GM23248 (cell line): ENCODE measurements around the gene SDK2. TPM values are rescaled to one million over a fixed set of nuclear protein-coding genes. Genes with fewer than 3 reads are reported as not detected.

Experiments
- DNase-seq: peaks from one replicate; pipeline ENCODE4 v3.0.0-alpha.2; 2015
- H2AFZ ChIP-seq: fragments of 200-600 bp; sonication (generic); 2 replicates; pipeline ENCODE4 v1.6.1; 2016; ENCODE audit warnings: antibody characterized with exemption
- H3F3A ChIP-seq: fragments of 200-600 bp; sonication (generic); 2 replicates; pipeline ENCODE4 v1.6.1; 2016; ENCODE audit warnings: mild to moderate bottlenecking, antibody characterized with exemption, mixed run types; ENCODE audit not compliant: insufficient read depth
- H3K27ac ChIP-seq: fragments of 200-600 bp; sonication (generic); 2 replicates; pipeline ENCODE4 v1.5.1; 2016; ENCODE audit warnings: mild to moderate bottlenecking
- H3K27me3 ChIP-seq: fragments of 200-600 bp; sonication (generic); replicated peaks from 2 replicates; pipeline ENCODE4 v1.6.1; 2016; ENCODE audit warnings: mild to moderate bottlenecking; ENCODE audit not compliant: insufficient read depth
- H3K36me3 ChIP-seq: fragments of 200-600 bp; sonication (generic); 2 replicates; pipeline ENCODE4 v1.6.1; 2016; ENCODE audit warnings: low read depth, mild to moderate bottlenecking
- H3K4me1 ChIP-seq: fragments of 200-600 bp; sonication (generic); 2 replicates; pipeline ENCODE4 v1.6.1; 2016; ENCODE audit warnings: mild to moderate bottlenecking; ENCODE audit not compliant: insufficient read depth
- H3K4me2 ChIP-seq: fragments of 200-600 bp; sonication (generic); one replicate; pipeline ENCODE4 v1.6.1; 2016; ENCODE audit warnings: mild to moderate bottlenecking; ENCODE audit not compliant: unreplicated experiment
- H3K4me3 ChIP-seq: fragments of 200-600 bp; sonication (generic); 2 replicates; pipeline ENCODE4 v1.5.1; 2016; ENCODE audit warnings: mild to moderate bottlenecking
- H3K79me2 ChIP-seq: fragments of 200-600 bp; sonication (generic); 2 replicates; pipeline ENCODE4 v1.6.1; 2016; ENCODE audit warnings: mild to moderate bottlenecking; ENCODE audit not compliant: insufficient read depth
- H3K9ac ChIP-seq: fragments of 200-600 bp; sonication (generic); 2 replicates; pipeline ENCODE4 v1.6.1; 2016; ENCODE audit warnings: mild to moderate bottlenecking
- H3K9me2 ChIP-seq: fragments of 200-600 bp; sonication (generic); 2 replicates; pipeline ENCODE4 v1.6.1; 2016; ENCODE audit warnings: mixed run types, mild to moderate bottlenecking, moderate library complexity; ENCODE audit not compliant: insufficient read depth
- H3K9me3 ChIP-seq: fragments of 200-600 bp; sonication (generic); one replicate; pipeline ENCODE4 v1.6.1; 2017; ENCODE audit warnings: low read depth
- H4K20me1 ChIP-seq: fragments of 200-600 bp; sonication (generic); 2 replicates; pipeline ENCODE4 v1.6.0; 2016; ENCODE audit not compliant: insufficient read depth
- EZH2 ChIP-seq: fragments of 200-600 bp; sonication (generic); IDR thresholded peaks from 2 replicates; pipeline ENCODE4 v1.6.1; 2018; ENCODE audit warnings: antibody characterized with exemption, mild to moderate bottlenecking; ENCODE audit not compliant: insufficient read depth, poor library complexity, severe bottlenecking
- EZH2phosphoT487 ChIP-seq: fragments of 200-600 bp; sonication (generic); IDR thresholded peaks from 2 replicates; pipeline ENCODE4 v1.6.1; 2018; ENCODE audit warnings: antibody characterized with exemption, moderate library complexity, mild to moderate bottlenecking, low read depth; ENCODE audit not compliant: insufficient read depth
- WGBS, 2 experiments: methylation state at CpG; one replicate each; pipeline ENCODE4 v1.1.6; 2015 to 2017; ENCODE audit warnings: low lambda C conversion rate in 2 of 2, low coverage in 1 of 2; ENCODE audit errors: missing lambda C conversion rate in 2 of 2; 5-methylcytosine and 5-hydroxymethylcytosine counted together
- in situ Hi-C: fragments of 300-500 bp; cut with MboI; formaldehyde crosslinking; loops from 2 replicates; pipeline ENCODE4 v1.15.0; 2020
- polyA plus RNA-seq: library from polyadenylated mRNA; unstranded; fragments of >200 nt; fragmentation: Nextera tagmentation; extraction: Ambion mirVana; gene quantifications from 2 replicates; pipeline ENCODE4 v1.2.1, GENCODE V29; 2016
- total RNA-seq: library from RNA; depleted of rRNA; stranded (reverse); fragments of >200 nt; shearing (Covaris generic); gene quantifications from 2 replicates; pipeline ENCODE4 v1.2.3, GENCODE V29; 2014

The SDK2 gene
- total and polyA plus RNA-seq, 2 experiments from 2014 or later, result under 0.01 to 0.03 TPM

DNA sequence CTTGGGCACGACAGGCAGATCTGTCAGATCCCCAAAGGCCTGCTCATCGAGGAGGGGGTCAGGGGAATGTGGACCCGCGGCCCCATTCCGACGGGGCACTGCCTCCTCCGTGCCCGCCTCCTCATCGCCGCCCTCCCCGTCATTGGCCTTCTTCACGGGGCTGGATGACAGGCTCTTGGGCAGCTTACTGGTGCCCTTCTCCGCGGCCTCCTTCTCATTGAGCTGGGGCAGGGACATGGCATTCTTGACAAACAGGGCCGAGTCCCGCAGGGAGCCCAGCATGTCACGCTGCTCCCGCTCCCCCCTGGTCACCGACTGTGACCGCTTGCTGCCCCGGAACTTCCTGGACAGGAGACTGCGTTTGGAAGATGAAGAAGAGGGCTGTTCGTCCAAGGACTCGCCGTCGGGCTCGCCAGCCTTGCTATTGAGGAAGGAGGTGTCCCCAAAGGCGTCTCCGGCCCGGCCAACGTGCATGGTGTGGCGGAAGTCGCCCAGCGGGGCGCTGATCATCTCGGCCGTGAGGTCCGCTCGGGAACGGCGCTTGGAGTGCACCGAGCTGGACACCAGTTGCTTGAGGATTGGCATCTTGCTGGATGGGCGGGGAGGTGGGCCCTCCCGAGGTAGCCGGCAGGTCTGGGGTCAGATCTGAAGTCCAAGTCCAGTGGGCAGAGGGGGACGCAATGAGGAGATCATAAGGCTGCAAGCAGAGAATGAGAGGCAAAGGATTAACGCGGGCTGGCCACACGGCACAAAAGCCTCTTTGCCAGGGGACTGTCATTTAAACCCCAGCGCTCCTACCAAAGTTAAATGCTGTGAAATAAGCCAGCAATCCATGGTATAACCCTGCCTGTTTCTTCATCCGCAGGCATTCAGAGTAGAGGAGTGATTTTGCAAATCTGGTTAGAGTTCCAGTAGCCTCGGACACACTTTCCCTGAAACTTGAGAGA is 358.1 kb downstream of the SDK2 start:
- H3K27ac ChIP-seq, result no peak overlapping the region
- H3K36me3 ChIP-seq, result no peaks in the 10 kb centered on the region
- H3K9me2 ChIP-seq, result no peaks in the 10 kb centered on the region
- WGBS, 2 experiments, result 93 to 95% methylated on average over 45 to 52 of the region's 52 CpGs
- H3K79me2 ChIP-seq, result peaks cover 80% of the 10 kb centered on the region
- no peaks in the 10 kb centered on the region for H3K27me3 ChIP-seq
- H4K20me1 ChIP-seq, result no peaks in the 10 kb centered on the region
- H3K4me2 ChIP-seq, result no peak overlapping the region
- no peak for DNase-seq
- H3K4me1 ChIP-seq, result peaks cover 27% of the 10 kb centered on the region
- H3F3A ChIP-seq, result peaks cover 11% of the 10 kb centered on the region; the same call in 1 of the 2 replicates
- no peak overlapping the region for H2AFZ ChIP-seq
- no peak overlapping the region; the same call in 1 of the 2 replicates for H3K9ac ChIP-seq
- no peaks in the 10 kb centered on the region for H3K9me3 ChIP-seq
- TF ChIP-seq EZH2, result no peak
- no peak for TF ChIP-seq EZH2phosphoT487
- no peak overlapping the region for H3K4me3 ChIP-seq
- in situ Hi-C loops, result no loop called here

GRCh38 chr17:73285603-73285908 is 358.7 kb downstream of the SDK2 start:
- peaks cover 74% of the 10 kb centered on the region for H3K79me2 ChIP-seq
- no peak overlapping the region for H2AFZ ChIP-seq
- peaks cover 21% of the 10 kb centered on the region for H3K4me1 ChIP-seq
- H3K4me3 ChIP-seq, result no peak overlapping the region
- H3K36me3 ChIP-seq, result no peaks in the 10 kb centered on the region
- no peaks in the 10 kb centered on the region for H3K9me2 ChIP-seq
- H3K4me2 ChIP-seq, result no peak overlapping the region
- H3K9me3 ChIP-seq, result no peaks in the 10 kb centered on the region
- H4K20me1 ChIP-seq, result no peaks in the 10 kb centered on the region
- H3K27ac ChIP-seq, result no peak overlapping the region
- TF ChIP-seq EZH2 (no peak), EZH2phosphoT487 (no peak)
- H3K27me3 ChIP-seq, result no peaks in the 10 kb centered on the region
- in situ Hi-C loops, result no loop called here
- H3F3A ChIP-seq, result peaks cover 4% of the 10 kb centered on the region; the same call in 1 of the 2 replicates
- H3K9ac ChIP-seq, result no peak overlapping the region
- 87 to 88% methylated on average over 9 to 15 of the region's 15 CpGs for WGBS, 2 experiments
- DNase-seq, result no peak

DNA sequence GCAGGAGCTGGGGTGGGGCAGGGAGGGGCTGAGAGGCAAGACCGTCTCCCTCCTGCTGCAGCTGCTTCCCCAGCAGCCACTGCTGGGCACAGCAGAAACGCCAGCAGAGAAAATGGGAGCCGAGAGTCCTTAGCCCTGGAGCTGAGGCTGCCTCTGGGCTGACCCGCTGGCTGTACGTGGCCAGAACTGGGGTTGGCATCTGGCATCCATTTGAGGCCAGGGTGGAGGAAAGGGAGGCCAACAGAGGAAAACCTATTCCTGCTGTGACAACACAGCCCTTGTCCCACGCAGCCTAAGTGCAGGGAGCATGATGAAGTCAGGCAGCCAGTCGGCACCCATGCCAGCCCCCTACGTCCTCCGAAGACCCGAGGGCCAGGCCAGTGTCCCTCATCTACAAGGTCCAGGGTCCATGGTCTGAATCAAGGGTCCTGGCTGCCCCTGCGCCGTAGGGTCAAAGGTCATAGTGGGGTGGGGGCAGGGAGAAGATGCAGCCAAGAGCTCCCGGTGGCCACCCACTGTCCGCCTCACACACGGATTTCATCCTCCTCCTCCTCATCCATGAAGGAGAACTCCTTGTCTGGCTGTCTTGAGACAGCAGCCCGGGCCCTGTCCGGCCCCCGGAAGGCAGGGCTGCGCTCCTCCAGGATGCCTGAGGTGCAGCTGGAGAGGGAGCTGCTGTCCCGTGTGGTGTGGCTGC is 359.2 kb downstream of the SDK2 start:
- Histone ChIP-seq H3K4me3 (no peak overlapping the region), H2AFZ (no peak overlapping the region), H3F3A (no peaks in the 10 kb centered on the region), H3K36me3 (no peaks in the 10 kb centered on the region), H3K27me3 (no peaks in the 10 kb centered on the region), H3K27ac (no peak overlapping the region), H3K4me1 (peaks cover 17% of the 10 kb centered on the region), H3K9me2 (no peaks in the 10 kb centered on the region), H3K9ac (no peak overlapping the region), H3K4me2 (no peak overlapping the region), H3K79me2 (peaks cover 69% of the 10 kb centered on the region), H4K20me1 (no peaks in the 10 kb centered on the region), H3K9me3 (no peaks in the 10 kb centered on the region)
- 84% methylated on average over 15 to 20 of the region's 20 CpGs for WGBS, 2 experiments
- in situ Hi-C loops, result no loop called here
- TF ChIP-seq EZH2 (no peak), EZH2phosphoT487 (no peak)
- no peak for DNase-seq
